ENCODE measurements around the gene VAPB.

VAPB gene

DNA sequence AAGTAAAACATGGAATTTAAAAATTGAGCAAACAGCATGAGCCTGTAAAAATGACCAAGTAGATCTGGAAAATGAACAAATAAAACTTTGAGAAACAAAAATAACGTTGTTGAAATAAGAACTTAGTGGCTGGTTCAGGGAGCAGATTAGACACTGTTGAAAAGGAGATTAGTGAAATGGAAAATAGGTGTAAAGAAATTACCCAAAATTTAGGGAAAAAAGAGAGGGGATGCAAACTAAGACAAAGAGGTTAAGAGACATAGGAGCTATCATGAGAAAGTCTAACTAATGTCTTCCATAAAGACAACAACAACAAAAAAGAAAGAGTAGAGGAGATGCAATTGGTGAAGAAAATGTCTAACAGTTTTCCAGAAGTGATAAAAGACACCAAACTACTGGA is 97.2 kb downstream of the VAPB start:
- no peak for DNase-seq

- no peak for DNase-seq
Measured at GRCh38 chr20:58492074-58492718, 103.2 kb downstream of the VAPB start.

DNA sequence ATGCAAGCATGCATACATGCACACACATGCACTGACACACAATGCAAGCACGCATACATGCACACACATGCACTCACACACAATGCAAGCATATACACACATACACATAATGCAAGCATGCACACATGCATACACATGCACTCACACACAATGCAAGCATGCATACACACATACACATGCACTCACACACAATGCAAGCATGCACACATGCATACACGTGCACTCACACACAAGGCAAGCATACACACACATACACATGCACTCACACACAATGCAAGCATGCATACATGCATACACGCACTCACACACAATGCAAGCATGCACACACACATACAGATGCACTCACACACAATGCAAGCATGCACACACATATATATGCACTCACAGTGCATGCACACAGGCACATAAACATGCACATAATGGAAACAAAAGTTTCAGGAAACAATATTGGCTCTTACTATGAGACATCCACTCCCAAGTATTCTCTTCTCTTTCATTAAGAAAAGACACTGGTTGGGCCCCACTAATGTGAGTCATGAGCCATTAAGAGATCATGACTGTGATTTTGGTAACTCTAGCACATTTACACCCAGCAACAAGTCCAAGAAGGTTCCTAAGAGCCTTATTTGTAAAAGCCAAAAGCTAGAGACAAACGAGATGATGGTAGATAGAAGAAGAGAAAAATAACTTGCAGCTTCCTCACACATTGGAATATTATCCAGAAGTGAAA is 103.9 kb downstream of the VAPB start:
- DNase-seq: no peak

DNA sequence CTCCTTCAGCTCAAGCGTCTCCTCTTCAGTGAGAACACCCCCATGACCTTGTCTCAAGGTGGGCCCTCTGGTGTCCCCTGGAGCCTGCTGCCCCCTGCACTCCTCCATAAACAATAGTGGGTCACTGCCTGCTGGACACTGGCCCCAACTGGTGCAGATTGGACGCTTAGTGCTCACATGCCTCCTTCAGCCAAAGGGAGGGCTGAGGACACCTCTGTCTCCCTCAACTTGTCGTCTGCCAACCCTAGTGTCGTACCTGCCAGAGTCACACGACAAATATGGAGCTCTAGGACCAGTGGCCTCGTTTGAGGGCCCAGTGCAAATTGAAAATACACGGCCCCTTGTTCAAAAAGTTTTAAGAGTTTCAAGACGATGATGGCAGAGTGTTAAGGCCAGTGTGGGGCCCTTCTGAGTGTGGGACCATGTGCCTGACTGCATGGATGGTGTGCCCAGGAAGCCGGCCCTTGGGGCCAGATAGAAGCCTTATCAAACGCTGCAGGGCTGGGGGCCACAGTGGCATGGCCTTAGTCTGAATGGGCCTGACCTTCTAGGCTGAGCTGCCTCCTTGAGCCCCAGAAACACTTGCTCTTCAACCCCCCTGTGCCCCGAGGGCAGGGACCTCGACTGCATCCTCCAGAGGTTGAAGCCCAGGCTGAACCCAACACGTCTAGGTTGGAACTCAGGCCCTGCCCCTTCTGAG is 106.0 kb downstream of the VAPB start:
- DNase-seq: no peak

DNA sequence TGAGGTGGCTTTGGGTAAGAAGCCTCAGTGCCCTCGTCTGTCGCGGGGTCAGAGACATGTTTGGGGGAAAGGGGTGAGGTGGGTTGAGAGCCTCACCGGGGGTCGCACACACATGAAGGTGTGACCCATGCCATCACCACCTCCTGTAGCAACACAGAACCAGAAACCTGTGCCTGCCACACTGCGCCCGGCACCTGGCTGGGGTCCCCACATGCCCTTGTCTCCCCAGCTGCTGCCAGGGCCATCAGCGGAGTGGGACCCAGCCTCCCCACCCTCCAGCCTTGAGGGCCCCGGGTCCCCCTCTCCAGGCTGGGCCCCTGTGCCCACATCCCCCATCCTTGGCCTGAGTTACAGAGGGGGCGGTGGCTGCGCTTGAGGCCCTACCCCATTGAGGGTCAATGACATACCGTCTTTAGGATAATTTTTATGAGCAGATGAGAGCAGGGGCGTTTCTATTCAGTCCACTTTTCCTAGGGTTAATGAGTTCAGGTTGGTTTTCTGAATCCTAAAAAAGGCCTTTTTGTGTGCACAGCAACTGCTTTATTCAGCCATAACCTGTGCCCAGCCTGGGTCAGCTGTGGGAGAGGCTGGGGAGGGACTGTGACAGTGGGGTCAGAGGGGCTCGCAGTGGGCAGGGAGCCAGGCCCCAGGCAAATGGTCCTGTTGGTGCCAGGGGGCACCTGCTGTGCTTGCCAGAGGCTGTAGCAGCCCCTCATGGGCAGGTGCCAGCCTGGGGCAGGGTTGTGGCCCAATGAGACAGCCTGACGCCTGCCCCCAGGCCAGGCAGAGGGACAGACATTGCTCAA is 106.8 kb downstream of the VAPB start:
- no peak for DNase-seq

- DNase-seq: no peak
Measured at GRCh38 chr20:58496429-58496769, 107.4 kb downstream of the VAPB start.

GRCh38 chr20:58497076-58497641 is 108.1 kb downstream of the VAPB start:
- DNase-seq: no peak

GRCh38 chr20:58497724-58498469 is 108.9 kb downstream of the VAPB start:
- no peak for DNase-seq

GRCh38 chr20:58498470-58499068 is 109.5 kb downstream of the VAPB start:
- no peak for DNase-seq

DNA sequence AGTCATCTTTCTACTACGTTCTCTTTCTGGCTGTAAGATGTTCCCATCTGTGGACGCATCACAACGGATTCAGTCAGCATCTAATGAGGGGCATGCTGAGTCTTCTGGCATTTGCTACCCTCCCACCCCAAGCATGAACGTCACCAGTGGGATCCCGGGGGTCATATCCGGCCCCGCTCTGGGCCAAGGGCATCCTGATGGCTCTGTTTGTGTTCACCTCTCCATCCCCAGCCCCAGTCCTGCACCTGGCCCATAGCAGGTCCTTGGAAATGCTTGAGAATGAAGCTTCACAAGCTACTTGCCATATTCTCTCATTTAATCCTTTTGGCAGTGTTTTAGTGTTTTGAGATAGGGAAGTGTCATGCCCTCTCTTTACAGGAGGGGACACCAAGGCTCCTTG is 111.2 kb downstream of the VAPB start:
- no peak for DNase-seq

Measured in NCI-H1436 treated with DMSO at 0.1 percent for 48 hours (cell line).